Measurements from ENCODE around the gene SV2B. TPM values are rescaled to one million over a fixed set of nuclear protein-coding genes. Genes with fewer than 3 reads are reported as not detected.

SV2B gene
- total RNA-seq, 1 experiment from 2014 or later: not detected

DNA sequence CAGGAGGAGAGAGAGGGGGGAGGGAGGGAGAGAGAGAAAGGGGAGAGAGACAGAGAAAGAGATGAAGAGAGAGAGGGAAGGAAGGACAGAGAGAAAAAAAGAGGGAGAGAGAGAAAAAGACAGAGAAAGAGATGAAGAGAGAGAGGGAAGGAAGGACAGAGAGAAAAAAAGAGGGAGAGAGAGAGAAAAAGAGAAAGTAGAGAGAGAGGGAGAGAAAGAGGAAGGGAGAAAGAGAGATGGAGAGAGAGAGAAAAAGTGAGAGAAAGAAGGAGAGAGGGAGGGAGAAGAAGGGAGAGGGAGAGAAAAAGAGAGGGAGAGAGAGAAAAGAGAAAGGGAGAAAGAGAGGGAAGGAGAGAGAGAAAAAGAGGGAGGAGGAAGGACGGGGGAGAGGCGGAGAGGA lies 204.2 kb downstream of the SV2B start:
- no peak overlapping the region for H2AFZ ChIP-seq
- H3K4me3 ChIP-seq: no peak overlapping the region
- no peaks in the 10 kb centered on the region for H3F3A ChIP-seq (ENCODE audit: insufficient read depth, low read depth)
- H3K4me2 ChIP-seq: no peak overlapping the region
- ChIA-PET POLR2A (ENCODE audit: unreplicated experiment) (no interaction called here), CTCF (interaction anchor here (0.7 kb wide), 1 partner anchor 886 kb away, joined by 6 read pairs; no protein-coding TSS in a partner anchor)
- no peaks in the 10 kb centered on the region for H4K20me1 ChIP-seq (ENCODE audit: insufficient read depth)
- TF ChIP-seq EZH2 (IDR thresholded peaks at IDR 0.05; ENCODE audit: low read depth): no peak
- TF ChIP-seq, protein P1, sequence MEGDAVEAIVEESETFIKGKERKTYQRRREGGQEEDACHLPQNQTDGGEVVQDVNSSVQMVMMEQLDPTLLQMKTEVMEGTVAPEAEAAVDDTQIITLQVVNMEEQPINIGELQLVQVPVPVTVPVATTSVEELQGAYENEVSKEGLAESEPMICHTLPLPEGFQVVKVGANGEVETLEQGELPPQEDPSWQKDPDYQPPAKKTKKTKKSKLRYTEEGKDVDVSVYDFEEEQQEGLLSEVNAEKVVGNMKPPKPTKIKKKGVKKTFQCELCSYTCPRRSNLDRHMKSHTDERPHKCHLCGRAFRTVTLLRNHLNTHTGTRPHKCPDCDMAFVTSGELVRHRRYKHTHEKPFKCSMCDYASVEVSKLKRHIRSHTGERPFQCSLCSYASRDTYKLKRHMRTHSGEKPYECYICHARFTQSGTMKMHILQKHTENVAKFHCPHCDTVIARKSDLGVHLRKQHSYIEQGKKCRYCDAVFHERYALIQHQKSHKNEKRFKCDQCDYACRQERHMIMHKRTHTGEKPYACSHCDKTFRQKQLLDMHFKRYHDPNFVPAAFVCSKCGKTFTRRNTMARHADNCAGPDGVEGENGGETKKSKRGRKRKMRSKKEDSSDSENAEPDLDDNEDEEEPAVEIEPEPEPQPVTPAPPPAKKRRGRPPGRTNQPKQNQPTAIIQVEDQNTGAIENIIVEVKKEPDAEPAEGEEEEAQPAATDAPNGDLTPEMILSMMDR (conservative IDR thresholded peaks at IDR 0.05): no peak
- intact Hi-C loops (cut with micrococcal nuclease; ENCODE audit: unreplicated experiment): loop anchor here (5.0 to 10.0 kb wide), 2 partner anchors 291 to 923 kb away; no protein-coding TSS in a partner anchor
- BruUV-seq (replicated peaks): no TSS peak
- H3K9me2 ChIP-seq (ENCODE audit: insufficient read depth): no peaks in the 10 kb centered on the region
- no peak for DNase-seq
- 0 out of 2 replicates have a peak, but pooled peaks cover 4% of the 10 kb centered on the region for H3K4me1 ChIP-seq (replicated peaks; ENCODE audit: insufficient read depth)
- H3K27ac ChIP-seq: no peak overlapping the region
- no peaks in the 10 kb centered on the region for H3K79me2 ChIP-seq (ENCODE audit: low read depth)
- no peaks in the 10 kb centered on the region for H3K9me3 ChIP-seq (ENCODE audit: insufficient read depth, low read depth)
- no peaks in the 10 kb centered on the region for H3K27me3 ChIP-seq (ENCODE audit: insufficient read depth, low read depth)
- no peaks in the 10 kb centered on the region for H3K36me3 ChIP-seq (ENCODE audit: low read depth)

GRCh38 chr15:91304786-91305185 lies 204.7 kb downstream of the SV2B start:
- no peaks in the 10 kb centered on the region for H3K27me3 ChIP-seq (ENCODE audit: insufficient read depth, low read depth)
- no peaks in the 10 kb centered on the region for H3K9me3 ChIP-seq (ENCODE audit: insufficient read depth, low read depth)

GRCh38 chr15:91306144-91306543 lies 206.1 kb downstream of the SV2B start:
- Histone ChIP-seq H3K9me2 (ENCODE audit: insufficient read depth) (no peaks in the 10 kb centered on the region), H3F3A (ENCODE audit: insufficient read depth, low read depth) (no peaks in the 10 kb centered on the region), H3K9me3 (ENCODE audit: insufficient read depth, low read depth) (no peaks in the 10 kb centered on the region), H3K36me3 (ENCODE audit: low read depth) (no peaks in the 10 kb centered on the region), H3K27me3 (ENCODE audit: insufficient read depth, low read depth) (no peaks in the 10 kb centered on the region), H3K27ac (no peak overlapping the region), H2AFZ (no peak overlapping the region), H3K4me2 (no peak overlapping the region), H3K79me2 (ENCODE audit: low read depth) (no peaks in the 10 kb centered on the region), H4K20me1 (ENCODE audit: insufficient read depth) (no peaks in the 10 kb centered on the region), H3K4me1 (replicated peaks; ENCODE audit: insufficient read depth) (0 out of 2 replicates have a peak, but pooled peaks cover 4% of the 10 kb centered on the region), H3K4me3 (no peak overlapping the region)
- ChIA-PET CTCF (no interaction called here), POLR2A (ENCODE audit: unreplicated experiment) (no interaction called here)
- no peak for DNase-seq
- TF ChIP-seq EZH2 (IDR thresholded peaks at IDR 0.05; ENCODE audit: low read depth): no peak
- TF ChIP-seq, protein P1 (conservative IDR thresholded peaks at IDR 0.05): no peak
- intact Hi-C loops (cut with micrococcal nuclease; ENCODE audit: unreplicated experiment): loop anchor here (10.0 kb wide), 1 partner anchor 289 kb away; no protein-coding TSS in a partner anchor
- no TSS peak for BruUV-seq (replicated peaks)

More at GRCh38 chr15:91304786-91305185, 204.7 kb downstream of the SV2B start:
- Histone ChIP-seq H4K20me1 (ENCODE audit: insufficient read depth) (no peaks in the 10 kb centered on the region), H3K27ac (no peak overlapping the region), H2AFZ (no peak overlapping the region), H3K4me1 (replicated peaks; ENCODE audit: insufficient read depth) (0 out of 2 replicates have a peak, but pooled peaks cover 4% of the 10 kb centered on the region), H3K36me3 (ENCODE audit: low read depth) (no peaks in the 10 kb centered on the region), H3K79me2 (ENCODE audit: low read depth) (no peaks in the 10 kb centered on the region), H3K4me3 (no peak overlapping the region), H3K4me2 (no peak overlapping the region), H3F3A (ENCODE audit: insufficient read depth, low read depth) (no peaks in the 10 kb centered on the region), H3K9me2 (ENCODE audit: insufficient read depth) (no peaks in the 10 kb centered on the region)
- intact Hi-C loops (cut with micrococcal nuclease; ENCODE audit: unreplicated experiment): loop anchor here (5.0 to 10.0 kb wide), 2 partner anchors 290 to 923 kb away; no protein-coding TSS in a partner anchor
- DNase-seq: no peak
- TF ChIP-seq, protein P1 (conservative IDR thresholded peaks at IDR 0.05): no peak
- TF ChIP-seq EZH2 (IDR thresholded peaks at IDR 0.05; ENCODE audit: low read depth): no peak
- POLR2A ChIA-PET (ENCODE audit: unreplicated experiment): no interaction called here
- CTCF ChIA-PET: no interaction called here
- no TSS peak for BruUV-seq (replicated peaks)
